ACHN (cell line): ENCODE results near the gene C3.
"Not testable (repeated sequence)": the region's sequence is repeated elsewhere in the genome, so short reads cannot be mapped to it uniquely, and the experiment has no call there.

ENCODE experiments used
- DNase-seq: peaks from one replicate; pipeline ENCODE4 v3.0.0-alpha.2; 2015
- in situ Hi-C: cut with HindIII; loops from 2 replicates; pipeline ENCODE4 v1.10.0; 2017; ENCODE audit warnings: low sequenced_read_pairs, low pct_ligation_motif_present, low pct_unique_long_range_greater_than_20kb

Gene C3

GRCh38 chr19:6679139-6679538 lies 41.3 kb downstream of the C3 start:
- DNase-seq = no peak
- in situ Hi-C loops = no loop called here

DNA sequence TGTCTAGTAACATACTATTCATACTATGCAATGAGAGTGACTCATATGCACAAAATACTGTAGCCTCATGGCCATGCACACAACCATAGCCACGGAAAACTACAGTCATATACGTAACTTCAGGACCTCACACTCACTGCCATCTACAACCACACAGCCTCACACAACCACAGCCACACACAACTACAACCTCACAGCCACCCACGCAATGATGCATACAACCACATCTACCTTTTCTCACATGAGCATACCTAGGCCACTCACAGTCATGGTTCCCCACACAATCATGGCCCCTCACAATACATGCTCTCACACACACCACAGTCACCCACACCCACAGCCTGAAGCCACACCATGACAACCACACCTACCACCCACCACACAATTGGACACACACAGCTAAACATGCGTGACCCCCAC lies 41.8 kb downstream of the C3 start:
- no peak for DNase-seq
- in situ Hi-C loops = no loop called here

DNA sequence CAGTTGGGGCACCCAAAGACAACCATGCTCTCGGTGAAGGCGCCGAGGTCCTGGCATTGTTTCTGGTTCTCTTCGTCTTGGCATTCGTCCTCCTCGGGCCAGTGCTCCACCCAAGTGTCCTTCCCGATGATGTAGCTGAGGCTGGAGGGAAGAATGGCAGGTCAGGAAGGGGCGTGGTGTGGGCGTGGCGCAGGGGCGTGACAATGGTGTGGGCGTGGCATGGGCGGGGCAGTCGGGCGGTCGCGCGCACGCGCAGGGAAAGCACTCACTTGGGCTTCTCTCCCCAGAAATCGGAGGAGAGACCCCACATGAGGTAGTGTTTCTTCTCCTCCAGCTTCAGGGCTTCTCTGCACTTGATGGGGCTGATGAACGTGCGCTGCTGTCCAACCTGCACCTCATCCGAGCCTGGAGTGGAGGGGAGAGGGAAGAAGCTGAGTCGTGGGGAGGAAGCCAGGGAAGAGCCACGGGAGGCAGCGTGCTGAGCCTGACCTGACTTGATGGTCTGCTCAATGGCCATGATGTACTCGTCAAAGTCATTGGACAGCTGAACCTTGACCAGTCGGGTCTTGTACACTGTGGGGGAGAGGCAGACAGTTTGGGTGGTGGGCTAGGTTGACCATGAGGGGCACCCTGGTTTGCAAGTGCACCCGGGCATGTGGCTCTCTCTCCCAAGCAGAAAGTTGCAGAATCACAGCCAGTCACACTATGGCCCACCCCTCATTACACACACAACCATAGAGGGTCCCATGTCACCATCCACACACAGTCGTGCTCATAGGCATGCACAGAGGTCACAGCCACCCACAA lies 42.4 kb downstream of the C3 start:
- DNase-seq = no peak
- in situ Hi-C loops = no loop called here

DNA sequence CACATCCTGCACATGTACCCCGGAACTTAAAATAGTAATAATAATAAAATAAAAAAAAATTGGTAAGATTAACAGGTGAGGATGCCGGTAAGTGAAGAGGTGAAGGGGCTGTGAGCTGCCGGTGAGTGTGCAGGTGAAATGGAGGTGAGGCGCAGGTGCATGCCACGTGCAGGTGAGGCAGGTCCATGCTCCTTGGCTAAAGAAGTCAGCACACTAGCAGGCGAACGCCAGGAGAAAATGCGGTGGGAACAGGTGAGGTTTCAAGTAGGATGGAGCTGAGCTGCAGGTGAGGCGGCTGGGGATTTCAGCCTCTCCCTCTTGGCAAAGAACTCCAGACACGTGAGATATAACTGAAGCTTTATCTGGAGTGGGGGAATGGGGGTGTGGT lies 43.0 kb downstream of the C3 start:
- in situ Hi-C loops = no loop called here
- DNase-seq = no peak

DNA sequence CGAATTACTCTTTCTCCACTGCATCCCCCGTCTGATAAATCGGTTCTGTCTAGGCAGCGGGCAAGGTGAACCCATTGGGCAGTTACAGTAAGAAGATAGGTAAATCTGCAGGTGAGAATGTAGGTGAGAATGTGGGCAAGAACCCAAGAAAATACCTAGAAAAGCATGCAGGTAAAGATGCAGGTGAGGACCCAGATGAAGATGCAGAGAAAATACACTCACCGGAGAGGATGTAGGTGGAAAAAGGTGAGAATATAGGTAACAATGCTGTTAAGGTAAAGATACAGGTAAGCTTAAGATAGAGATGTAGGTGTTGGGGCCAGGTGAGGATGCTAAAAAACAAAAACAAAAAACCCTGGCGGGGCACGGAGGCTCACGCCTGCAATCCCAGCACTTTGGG lies 44.2 kb downstream of the C3 start:
- DNase-seq = no peak
- in situ Hi-C loops = no loop called here

- in situ Hi-C loops = no loop called here
- peak; percentile 70 for DNase-seq
These were observed 45.6 kb downstream of the C3 start for GRCh38 chr19:6674868-6675305.

GRCh38 chr19:6674408-6674807 lies 46.0 kb downstream of the C3 start:
- DNase-seq, in situ Hi-C loops: not testable (repeated sequence)

DNA sequence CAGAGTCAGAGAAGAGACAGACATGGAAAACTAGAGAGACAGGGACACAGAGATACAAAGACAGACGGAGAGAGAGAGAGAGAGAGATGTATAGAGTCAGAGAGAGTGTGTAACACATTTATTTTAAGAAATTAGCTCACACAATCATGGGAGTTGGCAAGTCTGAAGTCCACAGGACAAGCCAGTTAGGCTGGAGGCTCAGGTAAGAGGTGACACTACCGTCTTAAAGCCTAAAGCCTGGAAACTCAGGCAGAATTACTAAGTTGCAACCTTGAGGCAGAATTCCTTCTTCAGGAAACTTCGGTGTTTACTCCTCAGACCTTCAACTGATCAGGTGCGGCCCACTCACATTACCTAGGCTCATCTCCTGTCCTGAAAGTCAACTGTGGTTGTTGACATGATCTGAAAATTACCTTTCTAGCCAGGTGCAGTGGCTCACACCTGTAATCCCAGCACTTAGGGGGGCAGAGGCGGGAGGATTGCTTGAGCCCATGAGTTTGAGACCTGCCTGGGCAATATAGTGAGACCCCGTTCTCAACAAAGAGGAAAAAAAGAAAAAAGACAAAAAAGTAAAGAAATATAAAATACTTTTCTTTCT lies 47.7 kb downstream of the C3 start:
- no peak for DNase-seq
- in situ Hi-C loops = no loop called here

- no peak for DNase-seq
- in situ Hi-C loops = no loop called here
These were observed 48.5 kb downstream of the C3 start for GRCh38 chr19:6671960-6672359.

DNA sequence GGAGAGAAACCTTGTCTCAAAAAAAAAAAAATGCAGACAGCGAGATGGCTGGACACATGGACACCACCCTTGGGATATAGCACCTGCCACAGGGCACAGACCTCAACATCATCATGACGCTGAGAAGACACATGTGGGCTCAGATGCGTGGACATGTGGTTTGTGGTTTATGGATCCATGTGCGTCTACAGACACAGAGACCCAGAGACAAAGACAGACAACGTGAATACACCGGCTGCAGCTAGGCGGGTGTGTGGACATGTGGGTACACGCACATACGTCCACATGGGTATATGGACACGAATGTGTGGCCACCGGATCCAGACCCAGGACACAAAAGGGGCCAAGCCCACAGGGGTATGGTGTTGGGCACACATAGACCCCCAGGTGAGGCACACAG lies 51.8 kb downstream of the C3 start:
- in situ Hi-C loops = no loop called here
- DNase-seq = no peak

DNA sequence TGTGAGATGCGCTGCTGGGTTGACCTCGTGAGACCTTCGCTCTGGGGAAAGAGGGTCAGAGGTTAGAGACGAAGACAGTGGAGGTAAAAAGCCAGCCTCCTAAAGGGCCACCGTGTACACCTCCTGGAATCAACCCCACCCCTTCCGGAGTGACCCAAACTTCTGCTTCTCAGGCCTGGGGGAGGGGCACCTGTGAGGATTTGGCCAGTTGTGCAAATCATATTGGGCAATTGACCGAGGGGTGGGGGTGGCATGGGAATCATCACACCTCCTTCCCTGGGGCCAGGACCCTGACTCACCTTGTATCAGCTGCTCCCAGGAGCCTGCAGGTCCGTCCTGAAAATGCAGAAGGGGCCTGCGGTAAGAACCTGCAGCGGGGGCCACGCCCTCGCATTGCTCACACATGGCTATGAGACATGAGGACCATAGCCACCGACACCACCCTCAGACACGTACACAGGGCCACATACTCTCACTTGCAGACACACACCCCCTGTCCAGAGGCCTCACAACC lies 53.3 kb downstream of the C3 start:
- in situ Hi-C loops = no loop called here
- DNase-seq = no peak

DNA sequence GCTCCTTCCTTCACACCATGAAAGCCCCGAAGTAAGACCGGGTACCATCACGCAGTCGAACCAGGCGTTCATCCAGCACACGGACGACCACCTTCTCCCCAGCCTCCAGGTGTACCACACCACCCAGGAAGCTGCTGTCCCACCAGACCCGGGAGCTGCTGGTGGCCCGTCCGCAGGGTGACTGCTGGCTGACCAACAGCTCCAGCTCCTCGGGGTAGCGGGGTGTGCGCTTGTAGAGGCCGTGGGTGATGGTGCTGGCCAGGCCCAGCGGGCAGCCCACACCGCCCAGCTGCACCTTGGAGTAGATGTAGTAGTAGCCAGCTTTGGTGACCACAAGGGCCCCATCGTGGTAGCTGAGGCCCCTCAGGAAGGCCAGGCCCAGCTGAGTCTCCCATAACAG lies 55.5 kb downstream of the C3 start:
- in situ Hi-C loops = no loop called here
- no peak for DNase-seq

DNA sequence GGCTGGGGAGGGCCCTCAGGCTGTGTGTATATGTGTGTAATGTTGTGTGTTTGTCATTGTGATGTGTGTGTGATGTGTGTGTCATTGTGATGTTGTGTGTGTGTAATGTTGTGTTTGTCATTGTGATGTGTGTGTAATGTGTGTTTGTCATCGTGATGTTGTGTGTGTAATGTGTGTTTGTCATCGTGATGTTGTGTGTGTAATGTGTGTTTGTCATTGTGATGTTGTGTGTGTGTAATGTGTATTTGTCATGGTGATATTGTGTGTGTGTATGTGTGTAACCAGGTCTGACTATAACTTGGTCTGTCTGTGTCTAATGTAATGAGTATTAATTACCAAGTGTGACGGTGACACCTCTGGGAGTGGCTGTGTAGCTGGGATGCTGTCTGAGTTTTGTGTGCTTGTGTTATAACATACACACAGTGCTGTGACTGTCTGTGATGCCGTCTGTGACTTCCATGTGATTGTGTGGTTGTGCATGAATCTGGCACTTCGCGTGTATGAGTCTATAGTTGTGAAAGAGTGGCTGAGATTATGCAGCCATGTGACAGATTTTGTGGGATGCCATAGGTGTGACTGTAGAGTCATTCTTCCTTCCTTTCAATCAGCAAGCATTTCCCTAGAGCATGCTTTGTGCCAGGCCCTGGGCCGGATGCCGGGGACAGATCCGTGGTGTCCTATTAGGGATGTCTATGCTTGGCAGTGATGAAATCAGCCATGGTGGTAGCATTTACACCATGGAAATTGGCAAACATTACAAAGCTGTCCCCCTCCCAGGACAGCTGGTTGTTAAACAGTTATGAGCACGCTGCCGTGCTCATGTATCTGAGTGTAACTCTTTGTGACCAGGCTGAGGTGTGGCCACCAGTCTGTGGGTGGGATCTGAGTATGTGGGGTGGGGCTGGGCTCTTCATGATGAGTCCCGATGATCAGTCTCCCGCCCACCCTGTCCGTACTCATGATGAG lies 56.9 kb downstream of the C3 start:
- DNase-seq = no peak
- in situ Hi-C loops = no loop called here

DNA sequence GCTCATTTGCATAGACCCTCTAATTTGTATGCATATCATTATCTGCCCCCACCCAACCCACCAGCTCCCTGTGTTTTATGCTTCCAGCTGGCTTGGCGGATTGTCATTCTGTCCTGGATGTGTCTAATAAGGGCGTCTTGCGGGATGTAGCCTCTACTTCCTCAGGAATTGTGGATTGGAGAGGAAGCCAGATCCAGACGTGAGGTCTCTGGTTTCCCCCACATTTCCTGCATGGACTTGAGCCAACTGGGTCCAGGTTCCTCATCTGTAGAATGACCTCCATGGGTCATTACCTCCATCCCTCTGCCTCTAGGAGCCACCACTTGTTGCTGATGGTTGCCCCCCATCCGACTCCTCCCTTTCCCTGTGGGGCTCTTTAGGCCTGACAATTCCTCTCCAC lies 57.7 kb downstream of the C3 start:
- in situ Hi-C loops = no loop called here
- DNase-seq = no peak

- DNase-seq, in situ Hi-C loops: not testable (repeated sequence)
These were observed 58.8 kb downstream of the C3 start for GRCh38 chr19:6661509-6662244.

GRCh38 chr19:6660930-6661329 lies 59.5 kb downstream of the C3 start:
- no peak for DNase-seq
- in situ Hi-C loops = no loop called here

DNA sequence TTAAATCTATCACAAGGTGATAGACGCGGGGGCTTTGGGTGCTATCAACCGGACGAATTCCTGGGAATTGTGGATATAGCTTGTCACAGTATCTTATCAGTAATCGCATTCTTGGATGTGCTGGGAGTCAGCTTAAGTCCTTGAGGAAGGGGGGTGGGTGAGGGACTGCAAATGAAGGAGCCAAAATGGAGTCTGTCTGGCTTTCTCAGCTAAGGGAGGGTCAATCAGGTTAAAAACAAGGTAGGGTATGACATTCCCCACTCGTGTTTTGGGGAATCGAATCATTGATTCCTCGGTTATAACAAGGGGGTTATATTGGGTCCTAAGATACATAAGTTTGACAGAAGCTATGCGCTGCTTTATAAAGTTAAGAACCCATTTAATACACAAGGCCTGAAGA lies 64.1 kb downstream of the C3 start:
- in situ Hi-C loops, DNase-seq: not testable (repeated sequence)
